ENCODE results near the gene GAGE12F.
"Not testable (repeated sequence)": the region's sequence is repeated elsewhere in the genome, so short reads cannot be mapped to it uniquely, and the experiment has no call there.

The GAGE12F gene, protein sequence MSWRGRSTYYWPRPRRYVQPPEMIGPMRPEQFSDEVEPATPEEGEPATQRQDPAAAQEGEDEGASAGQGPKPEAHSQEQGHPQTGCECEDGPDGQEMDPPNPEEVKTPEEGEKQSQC

DNA sequence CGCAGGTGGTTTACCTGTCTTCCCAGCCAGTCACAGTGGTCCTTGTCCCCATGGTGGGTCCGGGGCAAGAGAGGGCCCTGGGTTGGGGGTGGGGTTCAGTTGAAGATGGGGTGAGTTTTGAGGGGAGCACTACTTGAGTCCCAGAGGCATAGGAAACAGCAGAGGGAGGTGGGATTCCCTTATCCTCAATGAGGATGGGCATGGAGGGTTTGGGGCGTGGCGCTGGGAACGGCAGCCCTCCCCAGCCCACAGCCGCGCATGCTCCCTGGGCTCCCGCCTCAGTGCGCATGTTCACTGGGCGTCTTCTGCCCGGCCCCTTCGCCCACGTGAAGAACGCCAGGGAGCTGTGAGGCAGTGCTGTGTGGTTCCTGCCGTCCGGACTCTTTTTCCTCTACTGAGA, at the start of gene GAGE12F:
GAGE12F (plus strand) TSS at position 301 of the 400 bp plus-strand sequence. CDS start 1,155 bp downstream, outside the sequence.
- DNase-seq (ENCODE audit: low read depth in 2 of 2): not testable (repeated sequence)

DNA sequence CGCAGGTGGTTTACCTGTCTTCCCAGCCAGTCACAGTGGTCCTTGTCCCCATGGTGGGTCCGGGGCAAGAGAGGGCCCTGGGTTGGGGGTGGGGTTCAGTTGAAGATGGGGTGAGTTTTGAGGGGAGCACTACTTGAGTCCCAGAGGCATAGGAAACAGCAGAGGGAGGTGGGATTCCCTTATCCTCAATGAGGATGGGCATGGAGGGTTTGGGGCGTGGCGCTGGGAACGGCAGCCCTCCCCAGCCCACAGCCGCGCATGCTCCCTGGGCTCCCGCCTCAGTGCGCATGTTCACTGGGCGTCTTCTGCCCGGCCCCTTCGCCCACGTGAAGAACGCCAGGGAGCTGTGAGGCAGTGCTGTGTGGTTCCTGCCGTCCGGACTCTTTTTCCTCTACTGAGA, 28.8 kb upstream of the GAGE12F start, which contains the start of gene GAGE12C:
GAGE12C (plus strand) TSS at position 301 of the 400 bp plus-strand sequence. CDS start 1,155 bp downstream, outside the sequence.
- DNase-seq (ENCODE audit: low read depth in 2 of 2): not testable (repeated sequence)

DNA sequence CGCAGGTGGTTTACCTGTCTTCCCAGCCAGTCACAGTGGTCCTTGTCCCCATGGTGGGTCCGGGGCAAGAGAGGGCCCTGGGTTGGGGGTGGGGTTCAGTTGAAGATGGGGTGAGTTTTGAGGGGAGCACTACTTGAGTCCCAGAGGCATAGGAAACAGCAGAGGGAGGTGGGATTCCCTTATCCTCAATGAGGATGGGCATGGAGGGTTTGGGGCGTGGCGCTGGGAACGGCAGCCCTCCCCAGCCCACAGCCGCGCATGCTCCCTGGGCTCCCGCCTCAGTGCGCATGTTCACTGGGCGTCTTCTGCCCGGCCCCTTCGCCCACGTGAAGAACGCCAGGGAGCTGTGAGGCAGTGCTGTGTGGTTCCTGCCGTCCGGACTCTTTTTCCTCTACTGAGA, 19.2 kb upstream of the GAGE12F start, which contains the start of gene GAGE12D:
GAGE12D (plus strand) TSS at position 301 of the 400 bp plus-strand sequence. CDS start 1,155 bp downstream, outside the sequence.
- not testable (repeated sequence) for DNase-seq (ENCODE audit: low read depth in 2 of 2)

DNA sequence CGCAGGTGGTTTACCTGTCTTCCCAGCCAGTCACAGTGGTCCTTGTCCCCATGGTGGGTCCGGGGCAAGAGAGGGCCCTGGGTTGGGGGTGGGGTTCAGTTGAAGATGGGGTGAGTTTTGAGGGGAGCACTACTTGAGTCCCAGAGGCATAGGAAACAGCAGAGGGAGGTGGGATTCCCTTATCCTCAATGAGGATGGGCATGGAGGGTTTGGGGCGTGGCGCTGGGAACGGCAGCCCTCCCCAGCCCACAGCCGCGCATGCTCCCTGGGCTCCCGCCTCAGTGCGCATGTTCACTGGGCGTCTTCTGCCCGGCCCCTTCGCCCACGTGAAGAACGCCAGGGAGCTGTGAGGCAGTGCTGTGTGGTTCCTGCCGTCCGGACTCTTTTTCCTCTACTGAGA, 9.7 kb upstream of the GAGE12F start, which contains the start of gene GAGE12E:
GAGE12E (plus strand) TSS at position 301 of the 400 bp plus-strand sequence. CDS start 1,155 bp downstream, outside the sequence.
- DNase-seq (ENCODE audit: low read depth in 2 of 2): not testable (repeated sequence)

DNA sequence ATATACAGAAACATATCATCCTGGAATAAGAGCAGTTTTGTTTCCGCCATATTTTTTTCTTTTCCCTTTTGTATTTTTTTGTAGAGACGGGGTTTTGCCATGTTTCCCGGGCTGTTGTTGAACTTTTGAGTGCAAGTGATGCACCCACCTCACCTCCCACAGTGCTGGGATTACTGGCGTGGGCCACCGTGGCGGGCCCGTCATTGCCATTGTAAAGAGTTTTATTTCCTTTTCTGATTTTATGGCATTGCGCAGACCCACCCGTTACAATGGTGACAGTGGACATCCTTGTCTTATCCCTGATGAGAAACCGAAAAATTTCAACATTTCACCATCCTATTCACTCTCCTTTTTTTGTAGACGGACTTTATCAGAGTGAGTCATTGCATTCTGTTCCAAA, 8.1 kb downstream of the GAGE12F start:
- DNase-seq (ENCODE audit: low read depth in 2 of 2): not testable (repeated sequence)

DNA sequence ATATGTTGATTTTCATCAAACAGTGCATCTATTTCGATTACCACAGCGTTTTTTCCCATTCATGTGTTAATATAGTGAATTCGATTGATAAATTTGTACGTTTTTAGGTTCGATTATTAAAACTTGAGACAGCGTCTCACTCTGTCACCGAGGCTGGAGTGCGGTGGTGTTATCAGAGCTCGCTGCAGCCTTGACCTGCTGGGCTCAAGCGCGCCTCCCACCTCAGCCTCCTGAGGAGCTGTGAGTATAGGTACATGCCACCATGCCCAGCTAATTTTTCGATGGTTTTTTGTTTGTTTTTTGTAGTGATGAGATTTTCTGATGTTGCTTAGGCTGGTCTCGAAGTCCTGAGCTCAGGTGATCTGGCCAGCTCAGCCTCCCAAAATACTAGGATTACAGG, 8.5 kb downstream of the GAGE12F start:
- not testable (repeated sequence) for DNase-seq (ENCODE audit: low read depth in 2 of 2)

DNA sequence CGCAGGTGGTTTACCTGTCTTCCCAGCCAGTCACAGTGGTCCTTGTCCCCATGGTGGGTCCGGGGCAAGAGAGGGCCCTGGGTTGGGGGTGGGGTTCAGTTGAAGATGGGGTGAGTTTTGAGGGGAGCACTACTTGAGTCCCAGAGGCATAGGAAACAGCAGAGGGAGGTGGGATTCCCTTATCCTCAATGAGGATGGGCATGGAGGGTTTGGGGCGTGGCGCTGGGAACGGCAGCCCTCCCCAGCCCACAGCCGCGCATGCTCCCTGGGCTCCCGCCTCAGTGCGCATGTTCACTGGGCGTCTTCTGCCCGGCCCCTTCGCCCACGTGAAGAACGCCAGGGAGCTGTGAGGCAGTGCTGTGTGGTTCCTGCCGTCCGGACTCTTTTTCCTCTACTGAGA, 9.5 kb downstream of the GAGE12F start, which contains the start of gene GAGE12G:
GAGE12G (plus strand) TSS at position 301 of the 400 bp plus-strand sequence. CDS start 1,155 bp downstream, outside the sequence.
- DNase-seq (ENCODE audit: low read depth in 2 of 2): not testable (repeated sequence)

DNA sequence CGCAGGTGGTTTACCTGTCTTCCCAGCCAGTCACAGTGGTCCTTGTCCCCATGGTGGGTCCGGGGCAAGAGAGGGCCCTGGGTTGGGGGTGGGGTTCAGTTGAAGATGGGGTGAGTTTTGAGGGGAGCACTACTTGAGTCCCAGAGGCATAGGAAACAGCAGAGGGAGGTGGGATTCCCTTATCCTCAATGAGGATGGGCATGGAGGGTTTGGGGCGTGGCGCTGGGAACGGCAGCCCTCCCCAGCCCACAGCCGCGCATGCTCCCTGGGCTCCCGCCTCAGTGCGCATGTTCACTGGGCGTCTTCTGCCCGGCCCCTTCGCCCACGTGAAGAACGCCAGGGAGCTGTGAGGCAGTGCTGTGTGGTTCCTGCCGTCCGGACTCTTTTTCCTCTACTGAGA, 19.0 kb downstream of the GAGE12F start, which contains the start of gene GAGE12H:
GAGE12H (plus strand) TSS at position 301 of the 400 bp plus-strand sequence. CDS start 1,155 bp downstream, outside the sequence.
- not testable (repeated sequence) for DNase-seq (ENCODE audit: low read depth in 2 of 2)

DNA sequence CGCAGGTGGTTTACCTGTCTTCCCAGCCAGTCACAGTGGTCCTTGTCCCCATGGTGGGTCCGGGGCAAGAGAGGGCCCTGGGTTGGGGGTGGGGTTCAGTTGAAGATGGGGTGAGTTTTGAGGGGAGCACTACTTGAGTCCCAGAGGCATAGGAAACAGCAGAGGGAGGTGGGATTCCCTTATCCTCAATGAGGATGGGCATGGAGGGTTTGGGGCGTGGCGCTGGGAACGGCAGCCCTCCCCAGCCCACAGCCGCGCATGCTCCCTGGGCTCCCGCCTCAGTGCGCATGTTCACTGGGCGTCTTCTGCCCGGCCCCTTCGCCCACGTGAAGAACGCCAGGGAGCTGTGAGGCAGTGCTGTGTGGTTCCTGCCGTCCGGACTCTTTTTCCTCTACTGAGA, 28.6 kb downstream of the GAGE12F start, which contains the start of gene GAGE2A:
GAGE2A (plus strand) TSS at position 301 of the 400 bp plus-strand sequence. CDS start 1,155 bp downstream, outside the sequence.
- not testable (repeated sequence) for DNase-seq (ENCODE audit: low read depth in 2 of 2)

DNA sequence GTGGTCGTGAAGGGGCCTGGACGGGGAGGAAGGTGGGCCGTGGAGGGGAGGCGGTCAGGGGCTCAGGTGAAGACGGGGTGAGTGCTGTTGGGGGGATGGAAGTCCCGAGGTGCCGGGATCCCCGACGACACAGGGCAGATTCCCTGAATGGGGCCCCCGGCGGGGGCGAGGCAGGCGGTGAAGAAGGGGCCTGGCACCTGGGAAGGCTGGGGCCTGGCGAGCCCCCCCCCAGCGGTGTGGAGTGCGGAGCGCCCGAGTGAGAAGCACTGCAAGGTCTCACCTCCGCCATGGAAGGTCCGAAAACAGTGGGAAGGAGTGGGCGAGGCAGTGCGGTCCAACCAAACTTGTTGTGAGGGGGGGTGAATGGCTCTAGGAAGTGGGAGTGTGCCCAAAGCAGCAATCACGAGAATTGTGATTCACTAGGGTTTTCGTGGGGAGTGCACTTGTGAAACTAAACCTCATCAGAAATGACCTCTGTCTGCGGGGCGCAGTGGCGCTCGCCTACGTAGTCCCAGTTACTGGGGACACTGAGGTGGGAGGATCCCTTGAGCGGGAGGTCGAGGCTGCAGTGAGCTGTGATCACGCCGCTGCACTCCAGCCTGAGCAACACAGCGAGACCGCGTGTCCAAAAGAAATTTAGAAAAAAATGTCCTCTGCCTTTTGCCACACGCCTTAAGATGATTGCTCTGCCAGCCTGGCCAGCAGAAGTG, 29.3 kb downstream of the GAGE12F start:
- not testable (repeated sequence) for DNase-seq (ENCODE audit: low read depth in 2 of 2)

DNA sequence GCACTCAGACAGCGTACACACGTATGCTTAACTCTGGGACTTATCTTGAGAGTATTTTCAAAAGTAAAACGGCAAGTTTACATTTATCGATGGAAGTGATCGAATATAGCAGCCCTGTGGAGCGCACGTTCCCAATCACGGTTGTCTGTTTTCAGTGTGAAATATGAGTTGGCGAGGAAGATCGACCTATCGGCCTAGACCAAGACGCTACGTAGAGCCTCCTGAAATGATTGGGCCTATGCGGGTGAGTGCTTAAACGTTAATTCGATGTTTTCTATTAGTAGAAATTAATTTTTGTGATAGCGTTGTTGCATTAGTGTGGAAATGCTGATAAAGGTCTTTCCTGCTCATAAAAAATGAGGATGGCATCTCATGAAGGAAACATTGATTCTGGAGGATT, 29.8 kb downstream of the GAGE12F start:
- not testable (repeated sequence) for DNase-seq (ENCODE audit: low read depth in 2 of 2)

DNA sequence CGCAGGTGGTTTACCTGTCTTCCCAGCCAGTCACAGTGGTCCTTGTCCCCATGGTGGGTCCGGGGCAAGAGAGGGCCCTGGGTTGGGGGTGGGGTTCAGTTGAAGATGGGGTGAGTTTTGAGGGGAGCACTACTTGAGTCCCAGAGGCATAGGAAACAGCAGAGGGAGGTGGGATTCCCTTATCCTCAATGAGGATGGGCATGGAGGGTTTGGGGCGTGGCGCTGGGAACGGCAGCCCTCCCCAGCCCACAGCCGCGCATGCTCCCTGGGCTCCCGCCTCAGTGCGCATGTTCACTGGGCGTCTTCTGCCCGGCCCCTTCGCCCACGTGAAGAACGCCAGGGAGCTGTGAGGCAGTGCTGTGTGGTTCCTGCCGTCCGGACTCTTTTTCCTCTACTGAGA, 38.1 kb downstream of the GAGE12F start, which contains the start of gene GAGE1:
GAGE1 (plus strand) TSS at position 301 of the 400 bp plus-strand sequence. CDS start 1,155 bp downstream, outside the sequence.
- DNase-seq (ENCODE audit: low read depth in 2 of 2): not testable (repeated sequence)

DNA sequence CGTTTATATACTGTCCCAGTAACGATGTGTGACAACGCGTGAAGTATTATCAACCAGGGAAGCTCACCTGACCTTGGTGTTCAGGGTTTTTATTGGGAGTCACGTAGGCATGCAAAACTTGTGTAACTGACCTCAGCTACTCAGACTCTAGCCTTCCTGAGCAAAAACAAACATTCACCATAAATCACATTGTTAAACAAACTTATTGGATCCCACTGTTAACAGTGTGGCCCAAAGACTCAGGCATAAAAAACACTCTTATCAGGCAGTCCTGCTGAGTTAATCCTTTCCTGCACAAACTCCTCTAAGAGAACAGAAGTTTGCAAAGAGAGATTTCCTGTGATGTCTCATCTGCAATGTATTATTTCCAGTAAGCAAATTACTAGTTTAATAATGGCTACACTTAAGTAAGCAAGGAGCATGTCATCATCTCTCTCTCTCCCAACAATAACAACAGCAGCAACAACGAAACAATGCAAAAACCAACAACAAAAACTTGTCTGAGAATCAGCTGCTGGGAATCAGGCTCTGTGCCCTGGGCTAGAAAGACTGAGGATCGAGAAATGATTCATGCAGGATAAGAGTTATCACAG, 50.2 kb downstream of the GAGE12F start:
- no peak for DNase-seq (ENCODE audit: low read depth in 2 of 2)
